Naive thymus-derived CD8-positive, alpha-beta T cell (primary cell): ENCODE data around the gene HK1. TPM values are rescaled to one million over a fixed set of nuclear protein-coding genes. Genes with fewer than 3 reads are reported as not detected.

Experiments used
- ATAC-seq, 2 donors: fragments of 150-1000 bp; cut with Tn5 transposase in 1 of 2; sonication (Bioruptor Pico), chemical (Tn5 transposase) in 1 of 2; 1 replicate in 1 of 2; 2 replicates in 1 of 2; pipeline ENCODE4 v1.10.0; 2021; ENCODE audit warnings: mild to moderate bottlenecking in 2 of 2, moderate library complexity in 2 of 2
- POLR2A ChIA-PET: fragments of 350-600 bp; sonication (Branson Sonifier 250); formaldehyde crosslinking; loops from one replicate; lab custom pipeline; 2021; ENCODE audit warnings: antibody characterized with exemption; lab: Charles Lee
- DNase-seq, 10 donors: peaks; one replicate each; pipeline versions ENCODE4 v3.0.0 to v3.0.0-alpha.2; 2020 to 2022
- H3K27ac Mint-ChIP-seq, 10 donors: one replicate each; pipeline ENCODE4 v1.8.0; 2020 to 2022; ENCODE audit warnings: mild to moderate bottlenecking in 10 of 10, mixed read lengths in 10 of 10, moderate library complexity in 4 of 10, inconsistent platforms in 1 of 10
- H3K27me3 Mint-ChIP-seq, 5 donors: one replicate each; pipeline ENCODE4 v1.8.0; 2021 to 2022; ENCODE audit warnings: mixed read lengths in 5 of 5
- H3K36me3 Mint-ChIP-seq, 3 donors: one replicate each; pipeline ENCODE4 v1.8.0; 2020 to 2022; ENCODE audit warnings: mixed read lengths in 3 of 3, mild to moderate bottlenecking in 2 of 3, inconsistent platforms in 1 of 3
- H3K4me1 Mint-ChIP-seq, 4 donors: one replicate each; pipeline ENCODE4 v1.8.0; 2021 to 2022; ENCODE audit warnings: mixed read lengths in 4 of 4
- H3K4me3 Mint-ChIP-seq, 10 donors: one replicate each; pipeline ENCODE4 v1.8.0; 2020 to 2022; ENCODE audit warnings: mild to moderate bottlenecking in 10 of 10, mixed read lengths in 10 of 10, moderate library complexity in 6 of 10, inconsistent platforms in 1 of 10
- H3K9me3 Mint-ChIP-seq, 9 donors: one replicate each; pipeline ENCODE4 v1.8.0; 2020 to 2022; ENCODE audit warnings: mixed read lengths in 9 of 9, mild to moderate bottlenecking in 3 of 9, inconsistent platforms in 1 of 9, moderate library complexity in 1 of 9
- polyA plus RNA-seq, 3 donors: library from polyadenylated mRNA; unstranded; fragments of 300-500 nt; fragmentation: Illumina TruSeq; gene quantifications; one replicate each; pipeline ENCODE4 v1.2.3, GENCODE V29; 2021
- total RNA-seq, 8 experiments: library from RNA in 2 of 8; stranded (reverse) in 2 of 8; gene quantifications; one replicate each; pipeline ENCODE4 v1.2.3 and lab custom pipeline; 2021 to 2026

Gene HK1
- total RNA-seq (10 to 100 TPM; 63.5 to 67.1 TPM), polyA plus RNA-seq (100 to 1,000 TPM in 1 of 3 donors, 10 to 100 TPM in 2; 89.9 to 129 (median 97.1) TPM), total RNA-seq (lab: John Stamatoyannopoulos, UW) (124 to 252 (median 180) reads per million in 6 experiments)

GRCh38 chr10:69278446-69278963, at the start of gene HK1:
TSS of gene HK1 (plus strand) at chr10:69278496.
- no peaks in the 10 kb centered on the region for H3K9me3 Mint-ChIP-seq
- H3K27ac Mint-ChIP-seq, result peak within 1 kb of the TSS in 1 of 10 donors; percentile 40
- ATAC-seq, result no peak
- H3K4me3 Mint-ChIP-seq, result no peak within 1 kb of the TSS
- no peak for DNase-seq
- H3K36me3 Mint-ChIP-seq, result no peaks in the 10 kb centered on the region
- POLR2A ChIA-PET, result no interaction called here
- peaks cover 0 to 9% (median 0%) of the 10 kb centered on the region in 4 donors for H3K4me1 Mint-ChIP-seq
- no peaks in the 10 kb centered on the region for H3K27me3 Mint-ChIP-seq

DNA sequence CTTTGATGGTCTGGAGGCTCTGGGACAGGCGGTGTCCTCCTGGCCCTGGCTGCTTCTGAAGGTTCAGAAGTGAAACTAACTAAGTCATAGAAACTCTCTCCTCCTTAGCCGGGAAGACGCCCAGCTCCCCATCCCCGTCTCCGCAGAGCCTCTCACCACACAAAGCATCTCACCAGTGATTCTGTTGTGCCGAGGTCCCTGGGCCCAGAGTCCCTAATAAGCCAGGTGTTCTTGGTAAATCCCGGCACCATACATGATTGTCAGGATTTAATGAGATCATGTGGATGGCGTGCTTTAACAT, 48.7 kb upstream of the HK1 start:
- Mint-ChIP-seq H3K36me3 (no peaks in the 10 kb centered on the region), H3K27me3 (no peaks in the 10 kb centered on the region), H3K27ac (peak overlapping the region in 9 of 10 donors; percentile 64 to 95 (median 82)), H3K4me3 (peak overlapping the region; percentile 4 to 89 (median 76)), H3K9me3 (no peaks in the 10 kb centered on the region), H3K4me1 (peaks cover 31 to 62% (median 50%) of the 10 kb centered on the region in 4 donors)
- DNase-seq (no peak), ATAC-seq (no peak)
- POLR2A ChIA-PET, result interaction anchor here (0.8 to 1.5 kb wide), 3 partner anchors 50 to 108 kb away, joined by 3 to 5 read pairs (median 4); partner anchors contain the start of gene SUPV3L1

- no peaks in the 10 kb centered on the region for H3K27me3 Mint-ChIP-seq
- no peak for ATAC-seq
- DNase-seq, result no peak
- POLR2A ChIA-PET, result interaction anchor here (1.5 kb wide), 1 partner anchor 51 kb away, joined by 4 read pairs; the partner anchor contains the start of gene SUPV3L1
- no peaks in the 10 kb centered on the region for H3K9me3 Mint-ChIP-seq
- no peaks in the 10 kb centered on the region for H3K36me3 Mint-ChIP-seq
- peak overlapping the region in 7 of 10 donors; percentile 8 to 89 (median 75) for H3K4me3 Mint-ChIP-seq
- H3K4me1 Mint-ChIP-seq, result peaks cover 31 to 59% (median 47%) of the 10 kb centered on the region in 4 donors
- peak overlapping the region in 5 of 10 donors; percentile 64 to 95 (median 82) for H3K27ac Mint-ChIP-seq
Measured at GRCh38 chr10:69230128-69230527, 48.2 kb upstream of the HK1 start.

- ATAC-seq (no peak), DNase-seq (no peak)
- POLR2A ChIA-PET, result no interaction called here
- peaks cover 31 to 63% (median 44%) of the 10 kb centered on the region in 4 donors for H3K4me1 Mint-ChIP-seq
- H3K36me3 Mint-ChIP-seq, result peaks cover 0 to 2% (median 0%) of the 10 kb centered on the region in 3 donors
- peak overlapping the region in 7 of 10 donors; percentile 10 to 93 (median 79) for H3K27ac Mint-ChIP-seq
- no peaks in the 10 kb centered on the region for H3K27me3 Mint-ChIP-seq
- peak overlapping the region in 8 of 10 donors; percentile 61 to 86 (median 79) for H3K4me3 Mint-ChIP-seq
- H3K9me3 Mint-ChIP-seq, result no peaks in the 10 kb centered on the region
Measured at GRCh38 chr10:69232252-69232651, 46.0 kb upstream of the HK1 start.

- peak; percentile 63 to 80 for ATAC-seq
- H3K36me3 Mint-ChIP-seq, result peaks cover 0 to 2% (median 0%) of the 10 kb centered on the region in 3 donors
- POLR2A ChIA-PET, result interaction anchor here (0.8 to 1.3 kb wide), 2 partner anchors 94 to 120 kb away, joined by 3 to 7 read pairs; no protein-coding TSS in a partner anchor
Measured at GRCh38 chr10:69232736-69233480, 45.4 kb upstream of the HK1 start.

DNA sequence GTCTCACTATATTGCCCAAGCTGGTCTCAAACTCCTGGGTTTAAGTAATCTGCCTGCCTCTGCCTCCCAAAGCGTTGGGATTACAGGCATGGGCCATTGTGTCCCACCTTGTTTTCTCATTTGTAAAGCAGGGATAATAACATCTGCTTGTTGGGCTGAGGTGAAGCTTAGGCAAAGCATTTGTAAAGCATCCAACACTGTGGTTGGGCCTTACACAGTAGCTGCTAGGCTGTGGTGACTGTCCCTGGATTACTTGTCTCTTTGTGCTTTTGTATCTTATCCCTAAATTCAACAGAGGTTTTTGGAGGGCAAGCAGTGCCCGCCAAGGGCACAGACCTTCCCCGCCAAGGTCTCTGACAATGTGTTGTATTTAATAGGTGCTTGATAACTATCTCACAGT, 43.8 kb upstream of the HK1 start:
- ATAC-seq, result no peak
- Mint-ChIP-seq H3K36me3 (peaks cover 0 to 2% (median 0%) of the 10 kb centered on the region in 3 donors), H3K27me3 (no peaks in the 10 kb centered on the region), H3K4me3 (peak overlapping the region in 3 of 10 donors; percentile 33 to 52 (median 49)), H3K9me3 (no peaks in the 10 kb centered on the region), H3K27ac (peak overlapping the region in 6 of 10 donors; percentile 20 to 79 (median 62)), H3K4me1 (peaks cover 16 to 48% (median 27%) of the 10 kb centered on the region in 4 donors)
- POLR2A ChIA-PET, result interaction anchor here (0.6 to 1.3 kb wide), 4 partner anchors 118 to 174 kb away, joined by 3 to 7 read pairs (median 3); no protein-coding TSS in a partner anchor
- no peak for DNase-seq

More at GRCh38 chr10:69232736-69233480, 45.4 kb upstream of the HK1 start:
- H3K4me1 Mint-ChIP-seq, result peaks cover 27 to 63% (median 42%) of the 10 kb centered on the region in 4 donors
- peak overlapping the region; percentile 61 to 86 (median 79) for H3K4me3 Mint-ChIP-seq
- H3K27me3 Mint-ChIP-seq, result no peaks in the 10 kb centered on the region
- peak overlapping the region; percentile 38 to 96 (median 90) for H3K27ac Mint-ChIP-seq
- H3K9me3 Mint-ChIP-seq, result no peaks in the 10 kb centered on the region
- peak in 8 of 10 donors; percentile 26 to 70 (median 44) for DNase-seq

- peaks cover 0 to 2% (median 2%) of the 10 kb centered on the region in 3 donors for H3K36me3 Mint-ChIP-seq
- peak overlapping the region in 1 of 10 donors; percentile 4 for H3K4me3 Mint-ChIP-seq
- peak overlapping the region in 3 of 10 donors; percentile 3 to 57 (median 41) for H3K27ac Mint-ChIP-seq
- no peaks in the 10 kb centered on the region for H3K9me3 Mint-ChIP-seq
- peaks cover 7 to 29% (median 13%) of the 10 kb centered on the region in 4 donors for H3K4me1 Mint-ChIP-seq
- POLR2A ChIA-PET, result interaction anchor here (1.5 to 1.8 kb wide), 2 partner anchors 152 to 155 kb away, joined by 5 to 7 read pairs; no protein-coding TSS in a partner anchor
- DNase-seq (peak; percentile 69 to 91 (median 84)), ATAC-seq (peak; percentile 91 to 94)
- no peaks in the 10 kb centered on the region for H3K27me3 Mint-ChIP-seq
Measured at GRCh38 chr10:69237528-69238159, 40.7 kb upstream of the HK1 start.

GRCh38 chr10:69239136-69239535, 39.2 kb upstream of the HK1 start:
- no peaks in the 10 kb centered on the region for H3K9me3 Mint-ChIP-seq
- H3K27ac Mint-ChIP-seq, result no peak overlapping the region
- POLR2A ChIA-PET, result interaction anchor here (0.6 kb wide), 1 partner anchor 157 kb away, joined by 3 read pairs; no protein-coding TSS in a partner anchor
- ATAC-seq (no peak), DNase-seq (no peak)
- no peaks in the 10 kb centered on the region for H3K27me3 Mint-ChIP-seq
- H3K4me1 Mint-ChIP-seq, result peaks cover 0 to 16% (median 4%) of the 10 kb centered on the region in 4 donors
- H3K4me3 Mint-ChIP-seq, result no peak overlapping the region
- H3K36me3 Mint-ChIP-seq, result peaks cover 0 to 2% (median 2%) of the 10 kb centered on the region in 3 donors

GRCh38 chr10:69239816-69240434, 38.4 kb upstream of the HK1 start:
- Mint-ChIP-seq H3K27ac (no peak overlapping the region), H3K36me3 (peaks cover 0 to 2% (median 2%) of the 10 kb centered on the region in 3 donors), H3K4me3 (no peak overlapping the region), H3K27me3 (no peaks in the 10 kb centered on the region), H3K4me1 (peaks cover 0 to 14% (median 4%) of the 10 kb centered on the region in 4 donors), H3K9me3 (no peaks in the 10 kb centered on the region)
- POLR2A ChIA-PET, result no interaction called here
- DNase-seq (no peak), ATAC-seq (no peak)

GRCh38 chr10:69240455-69240854, 37.8 kb upstream of the HK1 start:
- Mint-ChIP-seq H3K9me3 (no peaks in the 10 kb centered on the region), H3K4me1 (peaks cover 0 to 12% (median 4%) of the 10 kb centered on the region in 4 donors), H3K36me3 (peaks cover 0 to 2% (median 2%) of the 10 kb centered on the region in 3 donors), H3K27me3 (no peaks in the 10 kb centered on the region), H3K27ac (peak overlapping the region in 1 of 10 donors; percentile 4), H3K4me3 (no peak overlapping the region)
- POLR2A ChIA-PET, result no interaction called here
- DNase-seq (no peak), ATAC-seq (no peak)

DNA sequence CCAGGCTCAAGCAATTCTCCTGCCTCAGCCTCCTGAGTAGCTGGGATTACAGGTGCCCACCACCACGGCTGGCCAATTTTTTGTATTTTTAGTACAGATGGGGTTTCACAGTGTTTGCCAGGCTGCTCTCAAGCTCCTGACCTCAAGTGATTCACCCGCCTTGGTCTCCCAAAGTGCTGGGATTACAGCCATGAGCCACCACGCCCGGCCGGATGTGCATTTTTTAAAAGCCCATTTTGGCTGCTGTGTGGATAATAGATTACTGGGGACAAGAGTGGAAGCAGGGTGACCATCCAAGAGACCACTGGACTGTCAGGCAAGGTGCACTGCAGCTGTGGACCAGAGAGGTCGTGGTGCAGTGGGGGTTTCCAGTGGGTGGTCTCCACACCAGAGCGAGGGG, 36.7 kb upstream of the HK1 start:
- peaks cover 0 to 2% (median 0%) of the 10 kb centered on the region in 3 donors for H3K36me3 Mint-ChIP-seq
- H3K27ac Mint-ChIP-seq, result no peak overlapping the region
- DNase-seq (no peak), ATAC-seq (no peak)
- POLR2A ChIA-PET, result interaction anchor here (1.3 kb wide), 1 partner anchor 150 kb away, joined by 9 read pairs; no protein-coding TSS in a partner anchor
- no peaks in the 10 kb centered on the region for H3K27me3 Mint-ChIP-seq
- H3K4me1 Mint-ChIP-seq, result peaks cover 0 to 8% (median 4%) of the 10 kb centered on the region in 4 donors
- H3K4me3 Mint-ChIP-seq, result no peak overlapping the region
- H3K9me3 Mint-ChIP-seq, result no peaks in the 10 kb centered on the region
